Body of pancreas (tissue), 4 donors: ENCODE measurements around the gene CLK3. TPM values are rescaled to one million over a fixed set of nuclear protein-coding genes. Genes with fewer than 3 reads are reported as not detected.
A peak's percentile ranks its signal among the peaks of the same experiment; 100 is the strongest.

Source experiments
- ATAC-seq: fragments of 150-250 bp; one replicate; pipeline ENCODE4 v1.9.1; 2016
- DNase-seq, 4 donors: peaks; one replicate each; pipeline ENCODE4 v3.0.0-alpha.2; 2019
- H3K27ac ChIP-seq, 4 donors: fragments of 200-600 bp; sonication (generic); 1 replicate in 3 of 4; 2 replicates in 1 of 4; pipeline versions ENCODE4 v1.5.1 to v1.6.1; 2016 to 2019; ENCODE audit warnings: mild to moderate bottlenecking in 1 of 4, mixed read lengths in 1 of 4, moderate library complexity in 1 of 4
- H3K27me3 ChIP-seq, 2 donors: fragments of 200-600 bp; sonication (generic); one replicate each; pipeline ENCODE4 v1.6.0; 2016; ENCODE audit warnings: mild to moderate bottlenecking in 1 of 2
- H3K36me3 ChIP-seq, 2 donors: fragments of 200-600 bp; sonication (generic); replicated peaks in 1 of 2; 2 replicates each; pipeline ENCODE4 v1.5.1; 2016; ENCODE audit warnings: low read depth in 2 of 2; ENCODE audit not compliant: insufficient read depth in 1 of 2
- H3K4me1 ChIP-seq: fragments of 200-600 bp; sonication (generic); one replicate; pipeline ENCODE4 v1.6.0; 2016
- H3K4me3 ChIP-seq, 2 donors: fragments of 200-600 bp; sonication (generic); 1 replicate in 1 of 2; 2 replicates in 1 of 2; pipeline ENCODE4 v1.5.1; 2016 to 2019
- H3K9me3 ChIP-seq, 3 donors: fragments of 200-600 bp; sonication (generic); 1 replicate in 2 of 3; 2 replicates in 1 of 3; pipeline ENCODE4 v1.5.1; 2016
- CTCF ChIP-seq, 7 experiments: fragments of 450-650 bp in 4 of 7; fragments of 200-600 bp in 3 of 7; sonication (generic) in 3 of 7; IDR thresholded peaks; one replicate each; pipeline ENCODE4 v1.5.1; 2016 to 2019; ENCODE audit warnings: antibody characterized with exemption in 7 of 7
- POLR2A ChIP-seq, 3 donors: fragments of 450-650 bp; IDR thresholded peaks; one replicate each; pipeline ENCODE4 v1.6.1; 2016; ENCODE audit warnings: antibody characterized with exemption in 3 of 3, mild to moderate bottlenecking in 2 of 3
- WGBS, 2 donors: methylation state at CpG; one replicate each; pipeline ENCODE4 v1.1.5; 2017; 5-methylcytosine and 5-hydroxymethylcytosine counted together
- intact Hi-C: fragments of 100-400 bp; cut with DNase I; formaldehyde crosslinking; loops from one replicate; pipeline ENCODE4 v1.15.1; 2023
- total RNA-seq, 2 donors: library from RNA; depleted of rRNA; stranded (reverse); fragments of >200 nt; gene quantifications; one replicate each; pipeline ENCODE4 v1.1.0, GENCODE V29; 2016

The CLK3 gene
- total RNA-seq, 2 donors from 2014 or later: 48.0 to 126 TPM

DNA sequence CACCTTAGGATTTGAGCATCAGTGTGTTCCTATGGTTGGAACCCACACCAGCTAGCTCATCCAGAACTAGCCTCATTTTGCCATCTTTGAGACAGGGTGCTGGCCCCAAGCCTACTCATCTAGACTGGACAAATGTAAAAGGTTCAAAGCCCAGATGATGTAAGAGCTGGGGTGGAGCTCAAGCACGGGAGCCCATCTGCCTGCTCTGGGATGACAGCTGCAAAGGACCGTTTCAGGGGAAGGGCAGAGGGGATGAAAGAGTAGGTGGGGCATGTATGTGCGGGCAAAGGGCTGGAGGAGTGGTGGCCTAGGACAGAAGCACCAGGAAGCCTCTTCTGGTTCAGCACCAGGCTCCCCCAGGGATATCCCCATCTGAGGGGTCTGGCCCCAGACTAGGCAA is 15.8 kb downstream of the CLK3 start:
- Histone ChIP-seq H3K9me3 (no peaks in the 10 kb centered on the region), H3K36me3 (peaks cover 6 to 43% of the 10 kb centered on the region in 2 donors), H3K27me3 (no peaks in the 10 kb centered on the region), H3K4me3 (no peak overlapping the region), H3K27ac (no peak overlapping the region), H3K4me1 (no peaks in the 10 kb centered on the region)
- intact Hi-C loops: loop anchor here (5.0 kb wide), 1 partner anchor 136 kb away; no protein-coding TSS in a partner anchor
- no peak for TF ChIP-seq CTCF (IDR thresholded peaks at IDR 0.05)
- TF ChIP-seq POLR2A (IDR thresholded peaks at IDR 0.05): no peak
- WGBS, 2 donors: 56 to 68% methylated on average over 3 of the region's 3 CpGs
- no peak for DNase-seq
- ATAC-seq: no peak

DNA sequence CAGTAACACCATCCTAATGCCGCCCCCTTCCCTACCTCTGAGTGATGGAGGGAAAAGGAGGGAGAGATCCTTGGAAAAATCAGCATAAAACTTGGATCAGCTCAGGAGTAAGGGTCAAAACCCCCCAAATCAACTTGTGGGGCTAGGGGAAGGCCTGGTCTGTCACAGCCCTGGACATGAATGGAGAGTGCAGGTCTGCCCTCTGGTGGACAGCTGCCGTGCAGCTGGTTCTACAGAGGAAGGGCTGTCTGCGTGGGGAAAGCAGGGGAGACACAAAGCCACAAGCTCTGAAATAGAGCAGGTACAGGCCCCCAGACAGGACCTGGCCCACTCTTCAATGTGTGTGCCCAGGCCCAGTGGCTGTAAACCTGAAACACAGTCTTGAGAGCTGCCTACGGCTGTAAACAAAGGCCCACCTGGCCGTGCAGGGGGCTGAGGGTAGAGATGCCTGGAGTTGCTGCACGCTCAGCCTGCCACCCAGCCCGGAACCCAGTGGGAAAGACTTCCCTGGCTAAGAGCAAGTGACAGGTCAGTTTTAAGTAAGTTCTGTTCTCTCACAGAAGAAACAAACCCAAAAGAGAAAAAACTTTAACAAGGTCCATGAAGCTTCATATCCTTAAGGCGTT is 16.4 kb downstream of the CLK3 start:
- Histone ChIP-seq H3K4me1 (no peaks in the 10 kb centered on the region), H3K27me3 (no peaks in the 10 kb centered on the region), H3K9me3 (no peaks in the 10 kb centered on the region), H3K4me3 (no peak overlapping the region), H3K27ac (no peak overlapping the region), H3K36me3 (peaks cover 6 to 40% of the 10 kb centered on the region in 2 donors)
- intact Hi-C loops: loop anchor here (5.0 kb wide), 1 partner anchor 135 kb away; no protein-coding TSS in a partner anchor
- ATAC-seq (peak; percentile 69), DNase-seq (peak; percentile 62 to 74 (median 64))
- 63 to 65% methylated on average over 8 of the region's 8 CpGs for WGBS, 2 donors
- TF ChIP-seq CTCF (IDR thresholded peaks at IDR 0.05) (peak; percentile 53 to 68 (median 60)), POLR2A (IDR thresholded peaks at IDR 0.05) (no peak)

DNA sequence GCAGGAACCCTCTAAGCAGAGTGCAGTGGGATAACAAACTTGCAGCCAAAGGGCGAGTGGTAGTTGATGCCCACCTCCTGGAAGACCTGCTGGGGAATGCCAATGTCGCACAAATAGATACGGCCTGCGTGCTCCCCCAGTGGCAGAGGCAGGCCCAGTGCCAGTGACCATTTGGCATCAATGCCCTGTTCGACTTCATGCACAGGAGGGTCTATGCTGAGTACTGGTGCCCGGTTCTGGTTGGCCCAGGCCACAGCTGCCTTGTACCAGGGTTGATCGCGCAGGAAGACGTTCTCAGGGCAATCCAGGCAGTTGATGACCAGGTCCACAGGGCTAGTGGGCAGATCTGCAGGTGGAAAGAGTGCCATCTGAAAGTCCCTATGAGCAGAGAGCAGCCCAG is 17.0 kb downstream of the CLK3 start:
- H3K9me3 ChIP-seq: no peaks in the 10 kb centered on the region
- TF ChIP-seq CTCF (IDR thresholded peaks at IDR 0.05) (no peak), POLR2A (IDR thresholded peaks at IDR 0.05) (no peak)
- H3K4me1 ChIP-seq: no peaks in the 10 kb centered on the region
- WGBS, 2 donors: 85 to 93% methylated on average over 2 to 9 of the region's 9 CpGs
- no peak overlapping the region for H3K4me3 ChIP-seq
- intact Hi-C loops: loop anchor here (5.0 kb wide), 1 partner anchor 135 kb away; no protein-coding TSS in a partner anchor
- ATAC-seq (no peak), DNase-seq (no peak)
- no peaks in the 10 kb centered on the region for H3K27me3 ChIP-seq
- H3K36me3 ChIP-seq: peaks cover 1 to 36% of the 10 kb centered on the region in 2 donors
- no peak overlapping the region for H3K27ac ChIP-seq

- intact Hi-C loops: loop anchor here (5.0 kb wide), 1 partner anchor 134 kb away; no protein-coding TSS in a partner anchor
These were observed 18.1 kb downstream of the CLK3 start for GRCh38 chr15:74633781-74634180.

More at GRCh38 chr15:74633781-74634180, 18.1 kb downstream of the CLK3 start:
- ATAC-seq: no peak
- H3K27ac ChIP-seq: no peak overlapping the region
- TF ChIP-seq POLR2A (IDR thresholded peaks at IDR 0.05) (no peak), CTCF (IDR thresholded peaks at IDR 0.05) (no peak)
- H3K4me3 ChIP-seq: no peak overlapping the region
- peaks cover 0 to 26% of the 10 kb centered on the region in 2 donors for H3K36me3 ChIP-seq
- 76 to 82% methylated on average over 2 of the region's 2 CpGs for WGBS, 2 donors
- DNase-seq: no peak
- no peaks in the 10 kb centered on the region for H3K27me3 ChIP-seq
- H3K9me3 ChIP-seq: no peaks in the 10 kb centered on the region
- no peaks in the 10 kb centered on the region for H3K4me1 ChIP-seq
